Stimulated activated CD8-positive, alpha-beta memory T cell treated with anti-CD3 and anti-CD28 coated beads, Interleukin-4, amount 100 ng/mL, for 1 hour (primary cell): ENCODE data around the gene HM13.
A peak's percentile ranks its signal among the peaks of the same experiment; 100 is the strongest.
"Not testable (repeated sequence)": the region's sequence is repeated elsewhere in the genome, so short reads cannot be mapped to it uniquely, and the experiment has no call there.

Experiments used
- DNase-seq, 2 donors: peaks; one replicate each; pipeline ENCODE4 v3.0.0-alpha.2; 2020; ENCODE audit warnings: low read depth in 2 of 2, low spot score in 1 of 2

Gene HM13

GRCh38 chr20:31542201-31542842 is 28.1 kb downstream of the HM13 start:
- no peak for DNase-seq

- DNase-seq, result no peak
These were observed 28.7 kb downstream of the HM13 start for GRCh38 chr20:31542963-31543362.

DNA sequence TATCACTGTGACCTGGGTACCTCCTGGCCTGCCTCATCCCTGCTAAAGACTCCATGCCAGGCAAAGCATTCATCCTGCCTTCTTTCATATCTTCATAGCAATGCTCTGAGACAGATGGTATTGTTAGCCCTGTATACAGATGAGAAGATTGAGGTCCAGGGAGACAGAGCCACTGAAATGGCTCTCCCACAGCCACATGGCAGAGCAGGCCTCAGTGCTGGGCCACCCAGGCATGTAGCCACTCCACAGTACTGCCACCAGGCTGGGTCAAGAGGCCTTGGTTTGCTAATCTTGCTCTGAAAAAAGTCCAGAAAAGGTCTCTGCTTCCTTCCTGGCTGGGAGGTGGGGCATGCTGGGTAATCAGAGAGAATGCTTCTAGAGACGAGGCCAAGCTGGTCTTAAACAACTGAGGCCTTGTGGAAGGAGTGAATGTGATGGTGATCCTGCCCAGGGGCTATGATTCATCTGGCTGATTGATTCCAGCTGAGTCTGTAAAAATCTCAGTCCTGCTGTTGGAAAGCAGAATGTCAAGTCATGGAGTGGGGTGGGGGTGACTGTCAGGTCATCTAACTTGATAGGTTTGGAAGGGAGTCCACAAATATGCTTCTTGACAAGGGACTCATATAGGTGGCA is 29.8 kb downstream of the HM13 start:
- no peak for DNase-seq

GRCh38 chr20:31544600-31544999 is 30.4 kb downstream of the HM13 start:
- DNase-seq, result no peak

- DNase-seq, result not testable (repeated sequence)
These were observed 31.4 kb downstream of the HM13 start for GRCh38 chr20:31545621-31546040.

DNA sequence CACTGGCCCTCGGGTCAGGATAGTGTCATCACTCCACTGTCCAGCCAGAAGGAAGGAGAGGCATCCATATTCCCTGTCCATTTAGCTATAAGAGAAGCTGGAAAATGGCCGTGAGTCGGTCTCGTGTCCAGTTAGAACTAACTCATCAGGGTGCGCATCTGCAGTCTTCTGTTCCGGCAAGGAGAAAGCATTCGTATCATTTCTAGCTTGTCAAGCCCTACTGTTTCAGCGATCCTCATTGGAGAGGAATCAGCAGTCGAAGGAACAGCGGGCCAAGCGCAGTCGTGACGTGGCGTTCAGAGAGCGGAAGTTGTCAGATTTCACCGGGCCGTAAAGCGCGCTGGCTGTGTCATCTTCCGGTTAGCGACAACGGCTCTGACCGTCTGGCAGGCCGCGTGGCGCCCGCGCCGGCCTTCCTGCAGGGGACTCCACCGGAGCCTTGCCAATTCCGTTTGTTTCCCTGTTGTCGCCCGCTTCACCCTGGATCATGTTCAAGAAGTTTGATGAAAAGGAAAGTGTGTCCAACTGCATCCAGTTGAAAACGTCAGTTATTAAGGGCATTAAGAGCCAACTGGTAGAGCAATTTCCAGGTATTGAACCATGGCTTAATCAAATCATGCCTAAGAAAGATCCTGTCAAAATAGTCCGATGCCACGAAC is 32.9 kb downstream of the HM13 start:
- peak; percentile 35 to 58 for DNase-seq

GRCh38 chr20:31547720-31548298 is 33.6 kb downstream of the HM13 start:
- DNase-seq, result no peak

DNA sequence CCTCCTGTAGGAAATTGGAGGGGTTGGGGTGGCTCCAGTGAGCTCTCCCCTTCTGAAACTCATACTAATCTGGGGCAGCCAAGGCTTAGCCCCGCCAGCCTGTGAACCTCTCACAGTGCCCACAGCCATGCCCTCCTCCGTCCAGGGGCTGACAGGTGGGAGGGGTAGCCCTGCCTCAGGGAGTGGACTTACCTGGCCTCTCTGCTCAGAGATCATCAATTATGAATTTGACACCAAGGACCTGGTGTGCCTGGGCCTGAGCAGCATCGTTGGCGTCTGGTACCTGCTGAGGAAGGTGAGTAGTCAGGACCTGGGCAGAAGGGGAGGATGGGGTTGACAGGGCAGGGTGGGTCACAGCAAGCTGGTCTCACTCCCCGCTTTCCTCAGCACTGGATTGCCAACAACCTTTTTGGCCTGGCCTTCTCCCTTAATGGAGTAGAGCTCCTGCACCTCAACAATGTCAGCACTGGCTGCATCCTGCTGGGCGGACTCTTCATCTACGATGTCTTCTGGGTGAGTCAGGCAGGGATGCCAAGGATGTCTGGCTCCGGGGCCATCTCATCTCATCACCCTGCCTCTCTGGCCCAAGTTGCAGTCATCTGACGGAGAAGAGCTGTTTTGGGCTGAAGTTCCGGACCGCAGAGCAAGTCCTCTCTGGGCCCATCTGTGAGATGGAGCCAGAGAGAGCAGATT is 34.7 kb downstream of the HM13 start:
- DNase-seq, result no peak

DNA sequence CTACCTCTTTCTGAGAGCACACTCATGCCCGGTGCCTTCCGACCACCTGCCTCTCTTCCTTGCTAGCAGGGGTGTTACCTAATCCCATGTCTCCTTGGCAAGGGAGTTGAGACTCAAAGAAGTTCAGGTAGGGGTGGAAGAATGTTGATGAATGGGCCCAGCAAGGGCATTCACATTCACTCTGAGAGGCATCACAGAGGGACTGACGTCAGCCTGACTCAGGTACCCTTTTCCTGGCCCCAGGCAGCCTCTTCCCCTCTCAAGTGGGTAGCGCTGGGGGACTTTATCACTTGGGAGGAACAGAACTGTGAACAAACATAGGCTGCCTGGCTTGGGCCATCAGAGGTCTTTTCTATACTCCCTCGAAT is 35.3 kb downstream of the HM13 start:
- DNase-seq, result no peak

DNA sequence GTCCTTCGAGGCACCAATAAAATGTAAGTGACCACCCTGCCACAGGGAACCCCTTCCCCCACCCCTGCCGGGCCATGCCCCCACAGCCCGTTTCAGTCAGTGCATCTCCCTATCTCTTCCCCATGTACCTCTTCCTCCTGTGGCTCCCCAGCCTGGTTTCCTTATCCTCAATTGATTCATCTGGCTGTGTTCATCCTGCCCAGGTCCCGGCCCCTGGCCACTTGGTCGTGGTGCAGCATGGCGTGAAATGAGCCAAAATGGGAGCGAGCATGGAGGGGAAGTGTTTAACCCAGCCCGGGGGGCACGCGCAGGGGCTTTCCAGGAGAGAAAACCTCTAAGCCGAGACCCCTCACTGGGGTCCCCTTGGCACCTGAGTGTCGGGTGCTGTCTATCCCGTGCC is 35.9 kb downstream of the HM13 start:
- no peak for DNase-seq

DNA sequence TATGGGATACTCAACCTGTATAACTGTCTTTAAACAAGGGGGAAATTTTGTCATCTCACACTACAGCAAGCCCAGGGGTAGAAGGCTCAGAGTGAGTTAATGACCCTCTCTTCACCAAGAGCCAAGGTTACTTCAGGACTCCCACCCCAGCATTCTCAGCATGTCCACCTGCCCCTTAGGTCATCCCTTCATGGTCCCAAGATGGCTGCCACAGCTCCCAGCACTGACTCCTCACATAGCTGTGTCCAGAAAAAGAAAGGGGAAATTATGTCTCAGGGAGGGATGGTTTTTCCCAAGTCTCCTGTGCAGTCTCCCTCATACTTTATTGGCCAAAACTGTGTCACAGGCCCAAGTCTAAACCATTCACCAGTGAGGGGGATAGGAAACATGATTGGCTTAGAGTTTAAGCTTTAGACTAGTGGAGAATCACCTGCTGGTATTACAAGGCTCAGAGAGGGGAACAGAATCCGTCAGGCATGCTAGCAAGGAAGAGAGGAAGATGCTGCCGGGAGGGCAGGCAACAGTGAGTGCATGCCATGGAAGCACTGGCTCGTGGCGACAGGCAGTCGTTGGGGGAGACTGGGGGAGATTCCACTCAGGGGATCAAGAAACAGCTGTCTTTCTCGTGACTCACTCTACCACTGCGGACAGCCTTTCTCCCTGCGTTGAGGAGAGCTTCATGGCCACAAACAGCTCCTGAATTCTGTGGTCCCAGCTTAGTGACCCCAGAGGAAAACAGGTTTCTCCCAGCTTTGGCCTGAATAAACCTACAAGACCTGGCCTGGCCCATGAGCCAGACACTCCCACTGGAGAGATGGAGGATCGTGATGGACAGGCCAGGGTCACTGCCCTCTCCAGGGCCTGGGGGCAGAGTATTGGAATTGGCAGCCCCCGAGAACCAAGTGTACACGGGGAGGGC is 37.2 kb downstream of the HM13 start:
- DNase-seq, result no peak

DNA sequence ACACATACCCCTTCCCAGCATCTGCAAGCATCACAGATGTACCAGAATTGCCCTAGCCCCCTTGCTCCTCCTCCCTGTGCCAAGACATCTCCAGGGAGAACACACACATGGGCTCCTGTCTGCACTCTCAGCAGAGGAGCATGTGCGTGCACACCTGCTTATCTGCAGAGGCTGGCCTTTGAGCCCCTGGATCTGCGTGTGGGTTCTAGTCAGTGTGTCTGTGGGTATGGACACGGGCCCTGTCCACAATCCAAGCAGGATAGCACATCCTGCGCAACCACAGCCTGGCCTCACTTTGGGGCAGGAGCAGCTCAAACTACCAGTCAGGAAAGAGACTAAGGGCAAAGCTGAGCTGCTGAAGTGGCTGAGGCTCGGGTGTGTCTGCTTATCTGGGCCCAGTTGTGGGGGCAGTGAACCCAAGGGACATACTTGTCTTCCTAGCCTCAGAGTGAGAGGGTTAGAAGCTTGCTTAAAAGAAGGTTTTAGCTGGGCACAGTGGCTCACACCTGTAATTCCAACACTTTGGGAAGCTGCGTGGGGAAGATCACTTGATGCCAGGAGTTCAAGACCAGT is 41.0 kb downstream of the HM13 start:
- DNase-seq, result no peak

- no peak for DNase-seq
These were observed 45.5 kb downstream of the HM13 start for GRCh38 chr20:31559704-31560093.

- peak; percentile 42 to 62 for DNase-seq
These were observed 46.0 kb downstream of the HM13 start for GRCh38 chr20:31560094-31560745.

DNA sequence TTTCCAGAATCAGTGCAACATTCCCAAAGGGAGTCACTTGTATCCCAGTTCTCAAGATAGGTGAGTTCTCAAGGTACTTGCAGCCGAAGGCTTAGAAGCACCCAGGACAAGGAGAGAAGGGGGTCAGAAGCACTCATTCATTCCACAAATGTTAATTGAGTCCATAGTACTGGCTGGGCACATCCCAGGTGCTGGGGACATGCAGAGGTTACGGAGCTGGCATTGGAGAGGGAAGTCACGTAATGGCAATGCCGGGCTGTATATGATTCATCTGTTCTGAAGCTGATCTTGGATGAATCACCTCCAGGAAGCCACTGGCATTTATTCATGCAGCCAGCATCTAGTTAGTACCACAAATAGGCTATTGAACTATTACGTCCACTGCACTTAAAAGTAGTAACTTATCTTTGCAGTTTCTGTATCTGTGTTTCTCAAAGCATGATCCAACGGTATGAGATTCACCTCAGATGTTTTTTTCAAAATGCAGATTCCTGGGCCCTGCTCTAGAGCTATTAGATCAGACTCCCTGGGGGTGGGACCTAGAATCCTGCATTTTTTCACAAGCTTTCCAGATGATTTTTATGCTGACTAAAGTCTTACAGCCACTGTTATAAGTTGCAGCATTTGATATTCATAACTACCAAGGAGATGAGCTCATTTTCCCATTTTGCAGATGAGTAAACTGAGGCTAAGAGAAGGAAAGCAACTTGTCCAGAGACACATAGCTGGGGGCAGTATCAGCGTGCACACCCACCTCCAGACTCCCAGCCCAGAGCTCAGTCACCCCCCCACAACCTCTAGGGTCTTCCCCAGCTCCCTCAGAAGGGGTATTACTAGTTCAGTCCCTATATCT is 46.7 kb downstream of the HM13 start:
- DNase-seq, result no peak

GRCh38 chr20:31562241-31562640 is 48.0 kb downstream of the HM13 start:
- DNase-seq, result no peak

DNA sequence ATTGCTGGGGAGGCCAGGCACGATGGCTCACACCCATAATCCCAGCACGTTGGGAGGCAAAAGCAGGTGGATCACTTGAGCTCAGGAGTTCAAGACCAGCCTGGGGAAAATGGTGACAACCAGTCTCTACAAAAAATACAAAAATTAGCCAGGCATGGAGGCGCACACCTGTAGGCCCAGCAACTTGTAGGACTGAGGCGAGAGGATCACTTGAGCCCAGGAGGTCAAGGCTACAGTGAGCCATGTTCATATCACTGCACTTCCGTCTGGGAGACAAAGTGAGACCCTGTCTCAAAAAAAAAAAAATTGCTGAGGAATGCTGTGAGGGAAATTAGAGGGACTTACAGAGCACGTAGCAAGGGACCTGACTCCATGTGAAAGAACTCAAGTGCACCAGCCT is 50.0 kb downstream of the HM13 start:
- no peak for DNase-seq

- DNase-seq, result no peak
These were observed 51.6 kb downstream of the HM13 start for GRCh38 chr20:31565699-31566318.

GRCh38 chr20:31566319-31566657 is 52.0 kb downstream of the HM13 start:
- no peak for DNase-seq
